HCT116 (cell line): ENCODE results near the gene CHST11.

Source experiments
- EZH2 ChIP-seq: fragments of 200-600 bp; sonication (generic); IDR thresholded peaks from 2 replicates; pipeline ENCODE4 v1.6.1; 2017; ENCODE audit warnings: antibody characterized with exemption, mixed run types
- MAX ChIP-seq: IDR thresholded peaks from 2 replicates; pipeline ENCODE4 v1.6.1; 2012
- POLR2AphosphoS5 ChIP-seq: IDR thresholded peaks from 2 replicates; pipeline ENCODE4 v1.6.1; 2011; ENCODE audit warnings: mild to moderate bottlenecking, low read depth, low read length, moderate library complexity
- TF ChIP-seq, protein P1 (sequence below), 3 experiments: fragments of 200-600 bp in 1 of 3; sonication (generic) in 1 of 3; IDR thresholded peaks in 2 of 3; conservative IDR thresholded peaks in 1 of 3; 2 replicates each; pipeline ENCODE4 v1.5.1; 2012 to 2017; ENCODE audit warnings: low read depth in 2 of 3, low read length in 2 of 3, antibody characterized with exemption in 1 of 3, borderline replicate concordance in 1 of 3, control low read depth in 1 of 3, mild to moderate bottlenecking in 1 of 3, mixed read lengths in 1 of 3, mixed run types in 1 of 3, moderate library complexity in 1 of 3; ENCODE audit not compliant: insufficient read depth in 1 of 3

DNA sequence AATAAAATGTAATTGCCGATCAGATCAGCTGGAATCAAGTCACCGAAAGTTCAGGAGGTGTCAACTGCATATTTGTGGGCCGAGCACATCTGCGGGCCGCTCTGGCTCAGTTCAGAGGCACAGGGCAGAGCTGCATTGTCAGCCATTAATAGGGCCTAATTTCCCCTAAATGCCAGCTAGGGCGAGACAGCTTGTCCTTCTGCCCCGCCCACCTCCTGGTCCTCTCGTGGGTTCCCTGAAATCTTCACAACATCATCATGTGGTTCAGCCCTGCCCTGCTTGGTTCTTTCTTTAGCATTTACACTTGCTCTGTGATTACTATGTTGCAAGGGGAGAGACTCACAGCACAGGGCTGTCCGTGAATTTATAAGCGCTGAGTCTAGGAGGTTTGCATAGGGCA is 148.9 kb downstream of the CHST11 start:
- TF ChIP-seq MAX = 0 out of 2 replicates have a peak, but pooled peaks have one; percentile 5
- TF ChIP-seq, protein P1, sequence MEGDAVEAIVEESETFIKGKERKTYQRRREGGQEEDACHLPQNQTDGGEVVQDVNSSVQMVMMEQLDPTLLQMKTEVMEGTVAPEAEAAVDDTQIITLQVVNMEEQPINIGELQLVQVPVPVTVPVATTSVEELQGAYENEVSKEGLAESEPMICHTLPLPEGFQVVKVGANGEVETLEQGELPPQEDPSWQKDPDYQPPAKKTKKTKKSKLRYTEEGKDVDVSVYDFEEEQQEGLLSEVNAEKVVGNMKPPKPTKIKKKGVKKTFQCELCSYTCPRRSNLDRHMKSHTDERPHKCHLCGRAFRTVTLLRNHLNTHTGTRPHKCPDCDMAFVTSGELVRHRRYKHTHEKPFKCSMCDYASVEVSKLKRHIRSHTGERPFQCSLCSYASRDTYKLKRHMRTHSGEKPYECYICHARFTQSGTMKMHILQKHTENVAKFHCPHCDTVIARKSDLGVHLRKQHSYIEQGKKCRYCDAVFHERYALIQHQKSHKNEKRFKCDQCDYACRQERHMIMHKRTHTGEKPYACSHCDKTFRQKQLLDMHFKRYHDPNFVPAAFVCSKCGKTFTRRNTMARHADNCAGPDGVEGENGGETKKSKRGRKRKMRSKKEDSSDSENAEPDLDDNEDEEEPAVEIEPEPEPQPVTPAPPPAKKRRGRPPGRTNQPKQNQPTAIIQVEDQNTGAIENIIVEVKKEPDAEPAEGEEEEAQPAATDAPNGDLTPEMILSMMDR (IDR thresholded peaks at IDR 0.05 in 2 of 3, conservative IDR thresholded peaks at IDR 0.05 in 1 of 3; ENCODE audit: borderline replicate concordance in 1 of 3, insufficient read depth in 1 of 3, low read depth in 2 of 3, low read length in 2 of 3) = no peak
- TF ChIP-seq EZH2 = no peak
- TF ChIP-seq POLR2AphosphoS5 = no peak
